ENCODE measurements around the gene EMD. TPM values are rescaled to one million over a fixed set of nuclear protein-coding genes. Genes with fewer than 3 reads are reported as not detected.

The EMD gene
- total RNA-seq, 1 experiment from 2014 or later = 15.1 TPM

DNA sequence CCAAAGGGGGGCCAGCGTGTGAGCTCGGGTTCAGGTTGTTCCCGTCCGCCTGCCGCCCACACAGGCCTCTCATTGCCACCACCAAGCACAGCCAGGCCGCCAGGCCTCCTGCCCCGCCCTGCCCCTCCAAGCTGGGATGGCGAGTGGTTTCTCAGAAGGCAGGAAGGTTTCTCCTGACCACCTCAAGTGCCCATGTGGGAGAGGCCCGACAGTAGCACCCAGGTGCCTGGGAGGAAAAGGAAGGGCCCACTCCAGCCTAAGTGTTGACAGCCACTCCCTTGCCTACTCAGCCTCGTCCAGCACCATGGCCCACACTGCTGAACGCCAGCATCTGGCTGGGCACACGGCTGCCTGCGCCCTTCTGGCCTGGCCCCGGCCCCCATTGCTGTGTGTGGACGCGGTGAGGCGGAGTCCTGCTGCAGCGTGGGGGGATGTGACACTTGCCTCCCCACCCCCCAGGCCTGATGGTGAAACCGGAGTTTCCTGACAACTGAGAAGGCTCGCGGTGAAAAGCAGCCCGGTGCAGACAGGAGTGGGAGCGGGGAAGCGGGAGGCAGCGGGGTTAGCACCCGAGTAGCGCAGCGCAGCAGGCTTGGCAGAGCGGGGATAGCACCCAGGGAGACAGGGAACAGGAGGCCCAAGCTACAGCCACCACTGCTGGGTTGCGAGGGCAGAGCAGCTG is 23.9 kb upstream of the EMD start:
- DNase-seq (ENCODE audit: low read depth) = peak; percentile 3

DNA sequence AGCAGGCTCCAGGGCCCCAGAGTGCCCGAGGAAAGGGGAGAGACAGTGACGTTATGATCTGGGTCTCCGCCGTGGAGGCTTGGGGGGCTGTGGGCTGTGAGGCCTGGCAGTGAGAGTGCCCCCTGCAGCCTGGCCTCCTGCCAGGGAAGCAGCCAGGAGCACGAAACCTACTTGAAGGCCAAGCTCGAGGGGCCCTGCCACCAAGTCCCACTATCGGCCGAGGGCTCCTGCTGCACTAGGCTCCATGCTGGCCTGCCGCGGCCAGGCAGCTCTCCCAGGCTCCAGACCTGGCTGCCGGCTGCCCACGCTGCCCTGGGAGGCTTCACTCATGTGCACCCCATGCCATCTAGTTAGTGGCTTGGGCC is 23.3 kb upstream of the EMD start:
- DNase-seq (ENCODE audit: low read depth) = peak; percentile 34

DNA sequence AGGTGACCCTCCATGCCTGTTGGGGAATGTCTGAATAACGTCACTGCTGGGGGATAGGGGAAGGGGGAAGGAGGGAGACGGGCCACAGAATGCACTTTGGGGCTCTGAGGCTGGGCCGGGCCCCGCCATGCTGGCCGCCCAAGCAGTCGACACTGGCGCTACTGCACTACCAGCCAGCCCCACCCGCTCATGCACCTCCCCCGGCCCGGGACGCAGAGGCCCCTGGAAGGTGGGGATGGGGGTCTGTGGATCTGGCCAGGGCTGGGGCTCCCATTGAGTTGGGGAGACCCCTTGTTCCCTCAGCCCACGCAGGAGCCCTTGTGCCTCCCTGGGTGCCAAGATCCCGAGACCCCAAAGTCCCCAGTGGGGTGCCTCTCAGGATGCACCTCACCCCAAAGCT is 22.5 kb upstream of the EMD start:
- DNase-seq (ENCODE audit: low read depth) = peak; percentile 1

DNA sequence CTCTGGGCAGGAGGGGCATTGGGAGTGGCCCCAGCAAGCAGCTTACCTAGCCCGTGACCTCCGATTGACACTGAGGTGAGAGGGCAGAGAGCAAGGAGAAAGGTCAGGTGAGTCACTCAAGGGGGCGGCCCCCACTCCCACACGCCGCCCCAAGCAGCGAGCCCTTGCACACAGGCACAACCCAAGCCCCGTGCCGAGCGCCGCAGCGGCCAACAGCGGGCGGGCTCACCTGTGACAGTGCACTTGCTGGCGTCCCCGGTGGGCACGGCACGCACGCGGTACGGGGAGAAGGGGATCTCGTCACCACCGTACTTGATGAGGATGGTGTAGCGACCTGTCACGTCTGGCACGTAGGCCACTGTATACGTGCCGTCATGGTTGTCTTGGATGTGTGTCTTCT is 21.9 kb upstream of the EMD start:
- DNase-seq (ENCODE audit: low read depth) = peak; percentile 6

- no peak for DNase-seq (ENCODE audit: low read depth)
Observed at GRCh38 chrX:154358011-154358410, 21.1 kb upstream of the EMD start.

GRCh38 chrX:154358829-154359228 is 20.3 kb upstream of the EMD start:
- no peak for DNase-seq (ENCODE audit: low read depth)

- no peak for DNase-seq (ENCODE audit: low read depth)
Observed at GRCh38 chrX:154359362-154360154, 19.5 kb upstream of the EMD start.

DNA sequence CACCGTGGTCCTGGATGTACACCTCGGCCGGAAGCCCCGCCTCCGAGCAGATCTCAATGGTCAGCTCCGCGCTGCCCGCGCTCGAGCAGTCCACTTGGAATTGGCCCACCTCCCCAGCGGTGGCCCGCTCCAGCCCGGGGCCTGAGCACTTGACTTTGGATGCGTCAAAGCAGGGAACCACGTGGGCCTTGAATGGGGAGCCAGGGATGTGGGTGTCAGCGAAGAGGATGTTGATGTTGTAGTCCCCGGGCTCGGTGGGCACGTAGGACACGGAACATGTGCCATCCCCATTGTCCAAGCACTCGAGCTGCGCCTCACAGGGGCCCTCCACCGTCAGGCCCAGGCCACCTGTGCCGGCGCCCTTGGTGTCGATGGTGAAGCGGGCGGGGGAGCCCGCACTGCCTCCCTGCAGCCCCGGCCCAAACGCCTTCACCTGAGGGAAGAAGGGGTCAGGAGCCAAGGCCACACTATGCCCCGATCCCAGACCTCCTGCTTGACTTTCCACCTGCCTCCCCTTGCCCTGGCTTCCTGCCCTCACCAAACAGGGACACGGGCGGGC is 18.9 kb upstream of the EMD start:
- DNase-seq (ENCODE audit: low read depth) = no peak

GRCh38 chrX:154362085-154362742 is 16.9 kb upstream of the EMD start:
- no peak for DNase-seq (ENCODE audit: low read depth)

GRCh38 chrX:154363706-154364439 is 15.2 kb upstream of the EMD start:
- no peak for DNase-seq (ENCODE audit: low read depth)

GRCh38 chrX:154365052-154365600 is 14.0 kb upstream of the EMD start:
- no peak for DNase-seq (ENCODE audit: low read depth)

DNA sequence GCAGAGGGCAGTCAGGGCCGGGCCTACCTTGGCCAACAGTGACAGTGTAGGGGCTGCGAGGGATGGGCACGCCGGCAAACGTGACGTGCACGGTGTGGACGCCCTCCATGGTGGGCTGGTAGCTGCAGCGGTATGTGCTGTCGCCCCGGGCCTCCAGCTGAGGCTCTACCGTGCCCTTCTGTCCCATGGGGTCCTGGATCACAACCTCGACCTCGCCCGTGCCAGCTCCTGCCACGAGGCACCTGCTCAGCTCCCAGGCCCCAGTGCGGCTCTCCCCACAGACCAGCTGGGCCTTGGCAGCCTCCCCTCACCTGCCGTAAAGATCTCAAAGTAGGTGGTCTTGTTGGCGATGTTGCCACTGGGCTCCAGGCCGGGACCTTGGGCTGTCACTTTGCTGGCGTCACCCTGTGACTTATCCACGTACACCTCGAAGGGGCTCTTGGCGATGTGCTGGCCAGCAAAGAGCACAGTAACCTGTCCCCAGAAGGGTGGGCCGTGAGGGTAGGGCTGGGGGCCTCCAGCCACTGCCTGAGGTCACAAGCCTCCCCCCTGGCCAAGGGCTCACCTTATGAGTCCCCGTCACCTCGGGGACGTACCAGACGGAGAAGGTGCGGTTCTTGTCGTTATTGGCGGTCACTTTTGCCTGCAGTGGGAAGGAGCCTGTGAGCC is 13.0 kb upstream of the EMD start:
- DNase-seq (ENCODE audit: low read depth) = no peak

GRCh38 chrX:154366666-154367055 is 12.4 kb upstream of the EMD start:
- no peak for DNase-seq (ENCODE audit: low read depth)

DNA sequence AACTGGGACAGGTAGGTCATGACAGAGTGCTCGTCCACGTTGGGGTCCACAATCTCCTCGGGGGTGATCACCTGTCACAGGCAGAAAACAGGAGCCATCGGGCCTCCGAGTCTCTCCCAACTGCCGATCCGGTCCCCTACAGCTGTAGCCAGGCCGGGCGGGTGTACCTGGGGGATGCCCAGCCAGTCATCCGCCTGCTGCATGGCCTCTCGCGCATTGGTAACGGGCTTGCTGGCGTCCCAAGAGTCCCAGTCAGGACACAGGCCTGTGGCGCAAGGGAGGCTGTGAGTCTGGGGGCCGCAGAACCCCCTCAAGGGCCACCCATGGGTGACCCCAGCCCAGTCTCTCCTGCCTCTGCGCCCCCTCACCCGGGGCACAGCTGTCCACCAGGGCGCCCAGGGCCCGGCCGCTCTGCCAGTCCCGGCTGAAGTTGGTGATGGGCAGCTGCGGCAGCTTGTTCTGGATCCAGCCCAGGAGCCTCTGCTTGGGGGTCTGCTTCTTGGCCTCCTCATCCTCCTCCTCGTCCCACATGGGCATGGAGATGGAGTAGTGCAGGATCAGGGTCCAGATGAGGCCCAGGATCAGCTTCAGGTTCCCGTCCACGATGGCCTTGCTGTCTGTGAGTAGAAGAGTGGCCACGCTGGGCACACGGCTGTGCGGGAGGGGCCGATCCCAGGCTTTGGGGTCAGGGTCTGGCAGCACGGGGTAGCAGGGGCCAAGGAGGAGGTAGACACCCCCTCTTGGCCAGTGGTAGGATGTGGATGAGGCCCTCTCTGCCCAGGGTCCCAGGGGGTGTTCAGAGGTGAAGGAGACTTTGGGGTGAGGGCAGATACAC is 11.4 kb upstream of the EMD start:
- DNase-seq (ENCODE audit: low read depth) = no peak

DNA sequence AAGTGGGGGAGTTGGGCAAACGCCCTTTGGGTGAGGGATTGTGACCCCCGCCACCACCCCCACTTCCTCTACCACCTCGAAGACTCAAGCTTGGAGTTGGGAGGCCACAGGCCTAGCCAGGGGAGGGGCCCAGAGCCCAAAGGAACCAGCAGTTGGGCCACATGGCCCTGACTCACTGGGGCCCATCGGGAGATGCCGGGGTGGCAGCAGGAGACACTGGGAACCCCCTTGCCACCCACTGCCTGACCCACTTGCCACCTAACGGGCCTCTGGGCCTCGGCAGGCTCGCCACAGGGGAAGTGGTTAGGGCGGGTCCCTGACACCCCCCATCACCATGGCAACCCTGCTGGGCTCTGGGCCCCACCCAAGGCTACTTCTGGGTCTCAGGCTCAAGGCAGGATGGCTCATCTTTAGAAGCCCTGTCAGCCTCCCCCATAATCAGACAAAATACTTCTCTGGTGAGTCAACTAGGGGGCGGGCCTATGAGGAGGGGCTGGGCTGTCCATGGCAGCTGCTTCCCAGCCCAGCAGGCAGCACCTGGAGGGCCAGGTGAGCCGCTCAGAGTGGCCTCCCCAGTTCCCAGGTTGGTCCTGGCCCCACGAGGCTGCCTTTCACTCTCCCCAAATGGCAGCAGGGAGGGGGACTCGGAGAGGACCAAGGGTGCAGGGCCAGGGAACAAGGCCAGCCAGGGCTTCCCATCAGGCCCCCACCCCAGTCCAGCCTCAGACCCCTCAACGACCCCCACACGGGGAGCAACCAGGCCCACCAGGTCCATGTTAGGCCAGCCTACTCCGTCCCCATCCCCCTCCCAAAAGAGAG is 10.3 kb upstream of the EMD start:
- DNase-seq (ENCODE audit: low read depth) = peak; percentile 94

DNA sequence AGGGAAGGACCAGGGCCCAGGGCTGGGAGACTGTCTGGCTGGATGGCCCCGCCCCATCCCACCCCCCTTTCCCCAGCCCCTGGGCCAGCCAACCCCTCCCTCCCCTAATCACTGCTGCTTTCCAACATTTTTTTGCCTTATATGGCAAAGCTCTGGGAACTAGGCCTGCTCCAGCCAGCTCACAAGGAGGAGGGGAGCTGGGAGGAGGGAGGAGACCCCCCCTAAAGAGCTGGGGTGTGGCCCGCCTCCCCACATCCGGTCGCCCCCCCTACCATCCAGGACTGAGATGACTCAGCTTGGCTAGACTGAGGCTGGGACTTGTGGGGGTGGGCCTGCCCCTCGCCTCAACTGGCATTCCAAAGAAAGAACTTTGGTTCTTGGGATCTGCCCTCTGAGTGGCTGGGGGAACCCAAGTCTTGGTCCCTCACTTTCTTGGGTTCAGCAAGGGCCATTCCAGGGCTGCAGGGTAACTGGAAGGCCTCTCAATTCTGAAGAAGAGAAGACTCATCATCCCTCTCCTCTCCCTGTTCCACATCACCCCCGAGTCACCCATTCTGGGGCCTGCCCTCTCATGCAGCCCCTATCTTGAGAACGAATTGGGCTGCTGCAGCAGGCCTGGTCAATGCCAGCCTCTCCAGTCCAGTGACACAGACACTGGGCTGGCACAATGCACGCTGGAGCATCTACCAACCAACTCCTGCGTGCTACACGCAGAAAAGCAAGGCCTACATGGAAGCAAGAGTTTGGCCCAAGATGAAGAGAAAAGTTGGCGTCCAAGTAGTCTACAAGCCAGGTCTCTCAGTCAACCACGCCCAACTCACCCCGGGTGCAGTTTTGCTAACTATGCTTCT is 9.4 kb upstream of the EMD start:
- peak; percentile 94 for DNase-seq (ENCODE audit: low read depth)

DNA sequence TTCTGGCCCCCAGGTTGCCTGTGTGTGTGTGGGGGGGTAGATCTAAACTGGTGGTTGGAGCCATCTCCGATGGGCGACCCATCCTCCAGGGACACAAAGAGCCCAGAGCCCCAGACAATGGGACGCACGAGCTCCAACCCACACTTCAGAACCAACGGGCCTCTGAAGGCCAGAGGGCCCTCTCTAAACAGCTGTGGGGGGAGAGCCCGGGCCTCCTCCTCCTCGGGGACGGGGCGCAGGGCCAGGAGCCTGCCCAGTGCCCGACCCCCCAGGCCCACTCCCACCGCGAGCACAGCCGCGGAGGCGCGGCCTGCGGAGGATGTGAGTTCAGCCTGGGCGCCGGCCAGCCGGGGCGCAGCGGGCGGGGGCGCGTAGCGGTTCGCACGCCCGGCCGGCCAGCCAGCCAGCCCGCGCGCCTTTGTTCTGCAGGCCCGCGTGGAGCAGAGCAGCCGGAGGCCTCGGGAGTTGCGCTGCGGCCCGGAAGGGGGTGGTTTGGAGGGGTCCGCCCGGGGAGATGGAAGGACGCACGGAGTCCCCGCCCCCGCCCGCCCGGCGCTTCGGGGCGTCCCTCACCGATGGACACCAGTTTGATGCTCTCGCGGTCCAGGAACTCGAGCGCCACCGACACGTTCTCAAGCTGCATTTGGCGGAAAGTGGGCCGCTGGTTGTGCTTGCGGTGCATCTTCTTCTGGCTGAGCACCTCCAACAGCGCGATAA is 8.6 kb upstream of the EMD start:
- DNase-seq (ENCODE audit: low read depth) = no peak
